Suprapubic skin (tissue), 4 donors: ENCODE data around the gene PALB2. TPM values are rescaled to one million over a fixed set of nuclear protein-coding genes. Genes with fewer than 3 reads are reported as not detected.

Experiments used
- DNase-seq, 2 donors: peaks; one replicate each; pipeline ENCODE4 v3.0.0-alpha.2; 2019; ENCODE audit warnings: low spot score in 2 of 2
- H3K27ac ChIP-seq: fragments of 200-600 bp; sonication (generic); one replicate; pipeline ENCODE4 v1.5.1; 2019
- H3K27me3 ChIP-seq: fragments of 200-600 bp; sonication (generic); one replicate; pipeline ENCODE4 v1.5.1; 2019
- H3K36me3 ChIP-seq: fragments of 200-600 bp; sonication (generic); one replicate; pipeline ENCODE4 v1.5.1; 2019
- H3K4me1 ChIP-seq: fragments of 200-600 bp; sonication (generic); one replicate; pipeline ENCODE4 v1.5.1; 2019
- H3K4me3 ChIP-seq: fragments of 200-600 bp; sonication (generic); one replicate; pipeline ENCODE4 v1.5.1; 2019; ENCODE audit warnings: mild to moderate bottlenecking
- H3K9me3 ChIP-seq: fragments of 200-600 bp; sonication (generic); one replicate; pipeline ENCODE4 v1.5.1; 2019
- CTCF ChIP-seq, 2 donors: fragments of 200-600 bp in 1 of 2; fragments of 450-650 bp in 1 of 2; sonication (generic) in 1 of 2; IDR thresholded peaks; one replicate each; pipeline ENCODE4 v1.5.1; 2016 to 2019; ENCODE audit warnings: antibody characterized with exemption in 2 of 2, mild to moderate bottlenecking in 1 of 2, moderate library complexity in 1 of 2
- EP300 ChIP-seq: sonication (generic); formaldehyde crosslinking; IDR thresholded peaks from one replicate; pipeline ENCODE4 v1.6.1; 2017; ENCODE audit warnings: antibody characterized with exemption
- POLR2A ChIP-seq, 2 donors: fragments of 450-650 bp; IDR thresholded peaks; one replicate each; pipeline ENCODE4 v1.6.1; 2017; ENCODE audit warnings: antibody characterized with exemption in 2 of 2, mild to moderate bottlenecking in 2 of 2, moderate library complexity in 2 of 2
- POLR2AphosphoS5 ChIP-seq, 3 donors: sonication (generic); formaldehyde crosslinking; IDR thresholded peaks; one replicate each; pipeline ENCODE4 v1.6.1; 2017; ENCODE audit warnings: antibody characterized with exemption in 3 of 3
- WGBS: methylation state at CpG from one replicate; pipeline ENCODE4 v1.1.5; 2018; 5-methylcytosine and 5-hydroxymethylcytosine counted together
- total RNA-seq, 4 donors: library from RNA; depleted of rRNA; stranded (reverse); fragments of >200 nt; gene quantifications; one replicate each; pipeline ENCODE4 v1.1.0, GENCODE V29; 2016

The PALB2 gene
- total RNA-seq, 4 donors from 2014 or later: 11.8 to 16.8 (median 15.8) TPM

DNA sequence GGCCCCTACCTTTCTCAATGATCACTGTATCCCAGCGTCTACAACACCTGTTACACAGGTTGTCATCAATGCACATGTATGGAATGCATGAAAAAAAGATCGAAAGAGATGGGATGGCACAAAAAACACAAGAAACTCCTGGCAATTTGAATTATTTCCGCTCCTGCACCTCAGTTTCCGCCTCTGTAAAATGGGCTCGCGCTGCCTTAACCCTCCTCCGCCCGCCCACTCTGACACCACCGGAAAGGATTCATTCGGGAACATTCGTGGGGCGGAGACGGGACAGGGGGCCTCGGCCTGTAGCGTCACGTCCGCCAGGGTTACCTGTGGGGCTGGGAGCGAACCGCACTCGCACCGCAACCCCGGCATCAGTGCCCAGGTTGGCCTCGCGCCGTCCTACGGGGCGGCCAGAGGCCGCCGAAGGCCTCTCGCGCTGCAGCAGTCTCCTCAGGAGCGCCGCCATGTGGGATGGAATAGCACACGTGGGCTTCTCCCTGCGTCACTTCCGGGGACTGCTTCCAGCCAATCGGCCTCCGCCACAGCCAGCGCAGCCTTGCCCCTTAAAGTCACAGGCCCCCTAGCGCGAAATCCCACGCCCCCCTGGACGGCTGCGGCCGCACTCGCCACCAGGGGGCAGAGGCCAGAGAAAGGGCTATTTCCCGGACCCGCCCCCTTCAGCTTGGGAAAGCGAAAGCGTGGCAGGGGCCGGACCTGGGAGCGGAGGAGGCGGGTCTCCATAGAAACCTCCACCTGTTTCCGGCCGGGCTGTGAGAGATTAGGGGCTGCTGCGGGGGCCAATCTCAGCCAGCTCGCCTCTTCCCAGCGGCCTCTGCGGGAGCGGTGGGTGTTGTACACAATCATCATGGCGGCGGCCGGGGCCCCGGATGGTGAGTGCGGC lies 84.0 kb downstream of the PALB2 start, which contains the start of the genes EARS2 and UBFD1:
Gene EARS2, minus strand, starts transcription at position 470 of the 898 bp plus-strand sequence. Its CDS starts 7 bp downstream, at position 463.
Gene UBFD1, plus strand, starts transcription at position 847 of the 898 bp plus-strand sequence. Its CDS starts 16 bp downstream, at position 863.
- Histone ChIP-seq H3K4me3 (peak within 1 kb of the TSS; percentile 99), H3K36me3 (peaks cover 26% of the 10 kb centered on the region), H3K27me3 (no peaks in the 10 kb centered on the region), H3K9me3 (no peaks in the 10 kb centered on the region), H3K4me1 (peaks cover 21% of the 10 kb centered on the region), H3K27ac (peak within 1 kb of the TSS; percentile 96)
- peak; percentile 98 for DNase-seq
- peak; percentile 77 to 95 for TF ChIP-seq CTCF (IDR thresholded peaks at IDR 0.05)
- no peak for TF ChIP-seq EP300
- TF ChIP-seq POLR2AphosphoS5 (IDR thresholded peaks at IDR 0.05): peak in 2 of 3 donors; percentile 34 to 89
- WGBS: 4% methylated on average over 39 of the region's 65 CpGs

DNA sequence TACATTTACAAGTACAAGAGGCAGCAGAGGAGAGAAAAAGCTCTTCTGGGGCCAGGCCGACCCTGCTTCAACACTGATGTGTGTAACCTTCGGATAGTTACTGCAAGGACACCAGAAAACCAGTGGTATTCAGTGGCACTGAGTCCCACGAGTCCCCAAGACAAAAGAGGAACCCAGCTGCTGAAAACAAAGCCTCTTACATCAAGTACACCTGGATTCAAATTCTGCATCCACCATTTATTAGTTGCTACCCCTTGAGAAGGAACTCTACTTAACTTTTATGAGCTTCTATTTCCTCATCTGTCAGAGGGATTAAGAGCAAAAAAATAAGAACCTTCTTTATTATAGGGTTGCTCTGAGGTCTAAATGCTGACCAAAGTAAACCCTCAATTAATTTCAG lies 86.6 kb downstream of the PALB2 start:
- peaks cover 21% of the 10 kb centered on the region for H3K4me1 ChIP-seq
- DNase-seq: no peak

More for the DNA sequence above, 86.6 kb downstream of the PALB2 start:
- WGBS: 72% methylated on average over 3 of the region's 3 CpGs
- Histone ChIP-seq H3K9me3 (no peaks in the 10 kb centered on the region), H3K4me3 (no peak overlapping the region), H3K27ac (no peak overlapping the region), H3K27me3 (no peaks in the 10 kb centered on the region), H3K36me3 (peaks cover 36% of the 10 kb centered on the region)
- TF ChIP-seq EP300 (no peak), CTCF (IDR thresholded peaks at IDR 0.05) (no peak), POLR2A (IDR thresholded peaks at IDR 0.05) (no peak), POLR2AphosphoS5 (IDR thresholded peaks at IDR 0.05) (no peak)

Other genes starting within 250 kb of the PALB2 start
- gene COG7, start 188.1 kb downstream of the PALB2 start, total RNA-seq: 10 to 100 TPM; 16.3 to 73.7 (median 24.6) TPM
- 100 to 1,000 TPM in 1 of 4 donors, 10 to 100 TPM in 3; 44.1 to 117 (median 53.4) TPM for gene GGA2, start 130.8 kb downstream of the PALB2 start, total RNA-seq
- 10 to 100 TPM; 24.1 to 37.2 (median 36.6) TPM for gene EARS2, start 84.0 kb downstream of the PALB2 start, total RNA-seq
- 10 to 100 TPM; 26.5 to 48.1 (median 39.4) TPM for gene UBFD1, start 83.6 kb downstream of the PALB2 start, total RNA-seq
- gene NDUFAB1, start 45.0 kb downstream of the PALB2 start, total RNA-seq: 10 to 100 TPM; 29.0 to 88.9 (median 73.4) TPM
- 10 to 100 TPM; 45.8 to 52.0 (median 48.8) TPM for gene DCTN5, start 156 bp upstream of the PALB2 start, total RNA-seq
- 1 to 10 TPM; 4.6 to 8.3 (median 6.5) TPM for gene PLK1, start 37.6 kb upstream of the PALB2 start, total RNA-seq
- gene ERN2, start 71.9 kb upstream of the PALB2 start, total RNA-seq: 1 to 10 TPM in 1 of 4 donors, under 1 TPM in 3; 0.32 to 2.8 (median 0.79) TPM
- 100 to 1,000 TPM in 2 of 4 donors, 10 to 100 TPM in 2; 60.3 to 102 (median 99.6) TPM for gene CHP2, start 113.7 kb upstream of the PALB2 start, total RNA-seq
- 10 to 100 TPM in 2 of 4 donors, 1 to 10 TPM in 2; 7.7 to 40.0 (median 12.2) TPM for gene PRKCB, start 194.7 kb upstream of the PALB2 start, total RNA-seq